Stomach (tissue), 9 donors: ENCODE measurements around the gene MAST4. TPM values are rescaled to one million over a fixed set of nuclear protein-coding genes. Genes with fewer than 3 reads are reported as not detected.
A peak's percentile ranks its signal among the peaks of the same experiment; 100 is the strongest.

Experiments
- DNase-seq, 2 donors: peaks; one replicate each; pipeline versions ENCODE4 v3.0.0 to v3.0.0-alpha.2; 2013 to 2019
- H3K27ac ChIP-seq, 5 donors: fragments of 200-600 bp in 4 of 5; sonication (generic) in 4 of 5; one replicate each; pipeline ENCODE4 v1.5.1; 2013 to 2019; ENCODE audit warnings: mild to moderate bottlenecking in 1 of 5, moderate library complexity in 1 of 5
- H3K27me3 ChIP-seq, 3 donors: fragments of 200-600 bp; sonication (generic); one replicate each; pipeline ENCODE4 v1.5.1; 2017 to 2019; ENCODE audit warnings: mixed run types in 1 of 3
- H3K36me3 ChIP-seq, 4 donors: fragments of 200-600 bp; sonication (generic); 1 replicate in 3 of 4; 2 replicates in 1 of 4; pipeline ENCODE4 v1.5.1; 2016 to 2019
- H3K4me1 ChIP-seq, 4 donors: fragments of 200-600 bp; sonication (generic); one replicate each; pipeline ENCODE4 v1.5.1; 2016 to 2019
- H3K4me3 ChIP-seq, 4 donors: fragments of 200-600 bp; sonication (generic) in 3 of 4; one replicate each; pipeline ENCODE4 v1.5.1; 2016 to 2019; ENCODE audit warnings: mild to moderate bottlenecking in 1 of 4
- H3K9me3 ChIP-seq, 4 donors: fragments of 200-600 bp; sonication (generic); one replicate each; pipeline ENCODE4 v1.5.1; 2016 to 2019
- CTCF ChIP-seq, 7 experiments: fragments of 450-650 bp in 4 of 7; fragments of 200-600 bp in 3 of 7; sonication (generic) in 3 of 7; IDR thresholded peaks; one replicate each; pipeline ENCODE4 v1.5.1; 2016 to 2019; ENCODE audit warnings: antibody characterized with exemption in 7 of 7, control low read depth in 2 of 7, mild to moderate bottlenecking in 1 of 7
- EP300 ChIP-seq: sonication (generic); formaldehyde crosslinking; IDR thresholded peaks from one replicate; pipeline ENCODE4 v1.6.1; 2017; ENCODE audit warnings: antibody characterized with exemption
- POLR2A ChIP-seq, 4 donors: fragments of 450-650 bp; IDR thresholded peaks; one replicate each; pipeline ENCODE4 v1.6.1; 2016; ENCODE audit warnings: antibody characterized with exemption in 4 of 4, control low read depth in 2 of 4, mild to moderate bottlenecking in 1 of 4, moderate library complexity in 1 of 4
- POLR2AphosphoS5 ChIP-seq, 3 donors: sonication (generic); formaldehyde crosslinking; IDR thresholded peaks; one replicate each; pipeline ENCODE4 v1.6.1; 2016; ENCODE audit warnings: antibody characterized with exemption in 3 of 3
- WGBS, 5 donors: extraction: QIAGEN DNeasy Blood & Tissue Kit in 3 of 5; methylation state at CpG; one replicate each; pipeline versions ENCODE4 v1.1.5 to v1.1.7; 2013 to 2018; 5-methylcytosine and 5-hydroxymethylcytosine counted together
- intact Hi-C: fragments of 100-400 bp; cut with DNase I; formaldehyde crosslinking; loops from one replicate; pipeline ENCODE4 v1.15.1; 2023; ENCODE audit warnings: low total_unique reads
- polyA plus RNA-seq, 3 donors: library from polyadenylated mRNA; stranded (reverse); fragments of 200-250 nt; gene quantifications; one replicate each; pipeline ENCODE4 v1.2.3, GENCODE V29; 2013
- total RNA-seq, 5 donors: library from RNA; depleted of rRNA; stranded (reverse); fragments of >200 nt; gene quantifications; one replicate each; pipeline versions ENCODE4 v1.1.0 to v1.2.3, GENCODE V29; 2014 to 2016
- donor health status: healthy with polysubstance abuse.
- donor health status: Bipolar disorder and iron deficiency.
- donor health status: healthy.

The MAST4 gene
- total and polyA plus RNA-seq, 8 donors, result 1.5 to 52.5 (median 32.1) TPM

GRCh38 chr5:66882606-66883227 is 286.5 kb downstream of the MAST4 start:
- TF ChIP-seq POLR2AphosphoS5 (IDR thresholded peaks at IDR 0.05) (peak in 1 of 3 donors; percentile 25), POLR2A (IDR thresholded peaks at IDR 0.05) (no peak)
- Histone ChIP-seq H3K27me3 (no peaks in the 10 kb centered on the region), H3K36me3 (no peaks in the 10 kb centered on the region), H3K4me3 (no peak overlapping the region), H3K9me3 (no peaks in the 10 kb centered on the region), H3K27ac (peak overlapping the region in 4 of 5 donors; percentile 61 to 84 (median 70)), H3K4me1 (peaks cover 0 to 26% (median 16%) of the 10 kb centered on the region in 4 donors)
- intact Hi-C loops, result no loop called here
- DNase-seq, result peak in 1 of 2 donors; percentile 55
- 23 to 48% (median 35%) methylated on average over 3 of the region's 3 CpGs for WGBS, 5 donors

- Histone ChIP-seq H3K9me3 (no peaks in the 10 kb centered on the region), H3K4me3 (no peak overlapping the region), H3K27ac (no peak overlapping the region), H3K36me3 (no peaks in the 10 kb centered on the region), H3K27me3 (no peaks in the 10 kb centered on the region), H3K4me1 (peaks cover 0 to 26% (median 16%) of the 10 kb centered on the region in 4 donors)
- 64 to 79% (median 70%) methylated on average over 10 of the region's 10 CpGs for WGBS, 5 donors
- TF ChIP-seq CTCF (IDR thresholded peaks at IDR 0.05), result no peak
- no peak for TF ChIP-seq EP300
- TF ChIP-seq POLR2AphosphoS5 (IDR thresholded peaks at IDR 0.05), result no peak
- no peak for TF ChIP-seq POLR2A (IDR thresholded peaks at IDR 0.05)
- DNase-seq, result no peak
- intact Hi-C loops, result no loop called here
These were observed 288.5 kb downstream of the MAST4 start for GRCh38 chr5:66884564-66885243.

- Histone ChIP-seq H3K9me3 (no peaks in the 10 kb centered on the region), H3K4me3 (no peak overlapping the region), H3K27me3 (no peaks in the 10 kb centered on the region), H3K4me1 (peaks cover 0 to 17% (median 11%) of the 10 kb centered on the region in 4 donors), H3K27ac (no peak overlapping the region), H3K36me3 (no peaks in the 10 kb centered on the region)
- WGBS, 5 donors, result 63 to 83% (median 80%) methylated on average over 1 of the region's 1 CpG
- DNase-seq, result no peak
- intact Hi-C loops, result no loop called here
- TF ChIP-seq POLR2A (IDR thresholded peaks at IDR 0.05), result no peak
- no peak for TF ChIP-seq EP300
- TF ChIP-seq POLR2AphosphoS5 (IDR thresholded peaks at IDR 0.05), result no peak
- TF ChIP-seq CTCF (IDR thresholded peaks at IDR 0.05), result no peak
These were observed 290.7 kb downstream of the MAST4 start for GRCh38 chr5:66886941-66887340.

GRCh38 chr5:66888613-66889012 is 292.4 kb downstream of the MAST4 start:
- H3K4me3 ChIP-seq, result no peak overlapping the region
- no peak for DNase-seq
- no peaks in the 10 kb centered on the region for H3K9me3 ChIP-seq
- H3K4me1 ChIP-seq, result peaks cover 0 to 5% (median 2%) of the 10 kb centered on the region in 4 donors
- intact Hi-C loops, result no loop called here
- H3K27me3 ChIP-seq, result no peaks in the 10 kb centered on the region
- no peak for TF ChIP-seq POLR2A (IDR thresholded peaks at IDR 0.05)
- no peak for TF ChIP-seq POLR2AphosphoS5 (IDR thresholded peaks at IDR 0.05)
- no peak for TF ChIP-seq EP300
- TF ChIP-seq CTCF (IDR thresholded peaks at IDR 0.05), result no peak
- no peaks in the 10 kb centered on the region for H3K36me3 ChIP-seq
- H3K27ac ChIP-seq, result no peak overlapping the region
- 39 to 57% (median 42%) methylated on average over 2 of the region's 2 CpGs for WGBS, 5 donors

GRCh38 chr5:66889056-66889455 is 292.9 kb downstream of the MAST4 start:
- DNase-seq, result peak in 1 of 2 donors; percentile 28
- Histone ChIP-seq H3K27ac (no peak overlapping the region), H3K9me3 (no peaks in the 10 kb centered on the region), H3K27me3 (no peaks in the 10 kb centered on the region), H3K4me3 (no peak overlapping the region), H3K36me3 (no peaks in the 10 kb centered on the region), H3K4me1 (peaks cover 0 to 5% (median 2%) of the 10 kb centered on the region in 4 donors)
- intact Hi-C loops, result no loop called here
- TF ChIP-seq CTCF (IDR thresholded peaks at IDR 0.05) (no peak), POLR2A (IDR thresholded peaks at IDR 0.05) (no peak), POLR2AphosphoS5 (IDR thresholded peaks at IDR 0.05) (no peak), EP300 (no peak)
- 28 to 51% (median 47%) methylated on average over 4 of the region's 4 CpGs for WGBS, 5 donors
